Measurements from ENCODE around the gene KIF6. TPM values are rescaled to one million over a fixed set of nuclear protein-coding genes. Genes with fewer than 3 reads are reported as not detected.
A peak's percentile ranks its signal among the peaks of the same experiment; 100 is the strongest.

KIF6 gene
- total and polyA plus RNA-seq, 2 of the 8 experiments (the other 6 are each of a cell fraction or from before 2014, with no cell fraction given): 0.53 to 0.65 TPM

DNA sequence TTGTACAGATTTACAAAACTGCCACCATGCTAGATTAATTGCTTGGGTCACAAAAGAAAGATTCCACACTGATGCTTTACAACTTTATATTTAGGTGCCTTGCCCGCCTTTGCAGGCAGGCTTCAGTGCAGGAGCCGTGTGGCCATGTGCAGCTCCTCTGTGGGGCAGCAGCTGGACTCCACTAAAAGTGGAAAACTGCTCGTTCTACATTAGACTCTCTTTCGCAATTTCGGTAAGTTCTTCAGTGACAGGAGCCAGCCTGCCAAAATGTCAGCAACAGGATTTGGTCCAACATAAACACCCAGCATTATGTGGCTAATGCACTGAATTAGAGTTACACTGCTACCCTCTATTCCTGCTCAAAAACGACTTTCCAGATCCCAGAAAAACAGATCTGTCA is 228.3 kb downstream of the KIF6 start:
- ChIA-PET CTCF (ENCODE audit: partially characterized antibody) (interaction anchor here (0.6 to 1.3 kb wide), 2 partner anchors 11 to 307 kb away, joined by 3 read pairs; no protein-coding TSS in a partner anchor), POLR2A (ENCODE audit: partially characterized antibody) (no interaction called here)
- no peak overlapping the region for H3K23ac ChIP-seq (ENCODE audit: insufficient read length)
- DNase-seq (ENCODE audit: low read depth in 1 of 2, low spot score in 2 of 2) (no peak), FAIRE-seq (no peak)
- H3K4me2 ChIP-seq (ENCODE audit: insufficient read depth in 1 of 2, low read depth in 2 of 2, low read length in 2 of 2): no peak overlapping the region
- no peak for TF ChIP-seq JUN (IDR thresholded peaks at IDR 0.05; ENCODE audit: low read depth, low read length)
- TF ChIP-seq EP300 (IDR thresholded peaks at IDR 0.05; ENCODE audit: borderline replicate concordance in 1 of 2, low read depth in 2 of 2, low read length in 2 of 2): no peak
- H4K91ac ChIP-seq (replicated peaks; ENCODE audit: insufficient read length, low read length): no peak overlapping the region
- H4K8ac ChIP-seq (ENCODE audit: extremely low read depth, insufficient read depth, low read length): no peak overlapping the region
- H2BK12ac ChIP-seq (ENCODE audit: low read depth, low read length): 0 out of 2 replicates have a peak overlapping the region, but pooled peaks have one; percentile 22
- H3K14ac ChIP-seq (ENCODE audit: insufficient read length): no peak overlapping the region
- H3K4me3 ChIP-seq (ENCODE audit: extremely low read depth in 1 of 4, insufficient read depth in 2 of 4, low read depth in 3 of 4, low read length in 4 of 4): no peak overlapping the region
- no peaks in the 10 kb centered on the region for H4K20me1 ChIP-seq (replicated peaks in 1 of 2; ENCODE audit: control insufficient read depth in 1 of 2, insufficient read depth in 2 of 2, low read length in 2 of 2)
- no peak overlapping the region; the same call in 1 of the 2 replicates for H3K18ac ChIP-seq (ENCODE audit: extremely low read depth, low read length)
- H3K56ac ChIP-seq (replicated peaks; ENCODE audit: insufficient read length, low read depth, low read length): no peak overlapping the region
- no peaks in the 10 kb centered on the region for H3K27me3 ChIP-seq (replicated peaks in 1 of 4; ENCODE audit: control insufficient read depth in 3 of 4, extremely low read depth in 1 of 4, insufficient read depth in 3 of 4, low read length in 3 of 4)
- peaks cover 8 to 13% (median 9%) of the 10 kb centered on the region in 4 experiments for H3K4me1 ChIP-seq (replicated peaks in 1 of 4; ENCODE audit: control insufficient read depth in 3 of 4, insufficient read depth in 4 of 4, low read length in 3 of 4)
- H3K4ac ChIP-seq (replicated peaks; ENCODE audit: insufficient read length, low read depth, low read length): no peak overlapping the region
- peak overlapping the region; percentile 40; the same call in 1 of the 2 replicates for H2BK20ac ChIP-seq (ENCODE audit: low read length)
- no peaks in the 10 kb centered on the region for H3K79me2 ChIP-seq (ENCODE audit: control insufficient read depth in 1 of 2, insufficient read depth in 2 of 2, low read length in 2 of 2)
- no peak overlapping the region for H2AFZ ChIP-seq (ENCODE audit: low read length)
- no peak overlapping the region for H3K9ac ChIP-seq (replicated peaks in 1 of 4; ENCODE audit: extremely low read depth in 1 of 4, low read depth in 3 of 4, low read length in 3 of 4)
- no peak overlapping the region for H4K5ac ChIP-seq (ENCODE audit: insufficient read length, low read depth, low read length)
- H2BK15ac ChIP-seq (ENCODE audit: low read length): no peak overlapping the region; the same call in 1 of the 2 replicates
- H3K9me3 ChIP-seq (ENCODE audit: insufficient read depth in 2 of 2, low read depth in 1 of 2, low read length in 1 of 2): 0 out of 4 replicates have a peak, but pooled peaks cover 0 to 3% of the 10 kb centered on the region in 2 experiments
- H2BK5ac ChIP-seq (ENCODE audit: low read depth, low read length): no peak overlapping the region
- no peak overlapping the region for H2AK5ac ChIP-seq (ENCODE audit: low read depth, low read length)
- H3K23me2 ChIP-seq (ENCODE audit: low read depth, low read length): no peaks in the 10 kb centered on the region; the same call in 1 of the 2 replicates
- 91% methylated on average over 6 of the region's 6 CpGs; no CpG with 5 or more reads in 1 of the 2 experiments for WGBS, 2 experiments (ENCODE audit: extremely low coverage in 1 of 2, insufficient coverage in 1 of 2, insufficient read length in 1 of 2, insufficient replicate concordance in 2 of 2, low coverage in 1 of 2, low lambda C conversion rate in 2 of 2, missing lambda C conversion rate in 1 of 2)
- H2BK120ac ChIP-seq (replicated peaks; ENCODE audit: low read depth, low read length): no peak overlapping the region
- no peaks in the 10 kb centered on the region for H3K36me3 ChIP-seq (ENCODE audit: control insufficient read depth in 2 of 4, insufficient read depth in 4 of 4, low read length in 3 of 4)
- no peak overlapping the region for H3K27ac ChIP-seq (ENCODE audit: low read depth, low read length)
- no peaks in the 10 kb centered on the region for H3K79me1 ChIP-seq (ENCODE audit: low read depth, low read length)

All from H1 (cell line).